Esophagus muscularis mucosa (tissue), 4 donors: ENCODE results near the gene CDC40. TPM values are rescaled to one million over a fixed set of nuclear protein-coding genes. Genes with fewer than 3 reads are reported as not detected.

Source experiments
- DNase-seq: peaks from one replicate; pipeline ENCODE4 v3.0.0-alpha.2; 2017; ENCODE audit errors: extremely low spot score
- H3K27ac ChIP-seq, 4 donors: fragments of 200-600 bp; sonication (generic); replicated peaks in 1 of 4; 1 replicate in 3 of 4; 2 replicates in 1 of 4; pipeline ENCODE4 v1.5.1; 2016 to 2019; ENCODE audit warnings: mild to moderate bottlenecking in 1 of 4
- H3K27me3 ChIP-seq, 4 donors: fragments of 200-600 bp; sonication (generic); one replicate each; pipeline versions ENCODE4 v1.5.1 to v1.6.0; 2016 to 2019
- H3K36me3 ChIP-seq, 4 donors: fragments of 200-600 bp; sonication (generic); one replicate each; pipeline ENCODE4 v1.5.1; 2016 to 2019
- H3K4me1 ChIP-seq, 4 donors: fragments of 200-600 bp; sonication (generic); one replicate each; pipeline ENCODE4 v1.5.1; 2016 to 2019
- H3K4me3 ChIP-seq, 4 donors: fragments of 200-600 bp; sonication (generic); 1 replicate in 2 of 4; 2 replicates in 2 of 4; pipeline ENCODE4 v1.5.1; 2016 to 2019; ENCODE audit warnings: mild to moderate bottlenecking in 4 of 4, moderate library complexity in 1 of 4
- H3K9me3 ChIP-seq, 4 donors: fragments of 200-600 bp; sonication (generic); 1 replicate in 3 of 4; 2 replicates in 1 of 4; pipeline ENCODE4 v1.5.1; 2016 to 2019
- EP300 ChIP-seq: sonication (generic); formaldehyde crosslinking; IDR thresholded peaks from one replicate; pipeline ENCODE4 v1.6.1; 2017; ENCODE audit warnings: antibody characterized with exemption
- POLR2A ChIP-seq: fragments of 450-650 bp; IDR thresholded peaks from one replicate; pipeline ENCODE4 v1.6.1; 2017; ENCODE audit warnings: antibody characterized with exemption, moderate library complexity, mild to moderate bottlenecking, low read depth
- POLR2AphosphoS5 ChIP-seq, 2 donors: sonication (generic); formaldehyde crosslinking; IDR thresholded peaks; one replicate each; pipeline ENCODE4 v1.6.1; 2017; ENCODE audit warnings: antibody characterized with exemption in 2 of 2
- WGBS: methylation state at CpG from one replicate; pipeline ENCODE4 v1.1.5; 2018; 5-methylcytosine and 5-hydroxymethylcytosine counted together
- intact Hi-C: fragments of 100-400 bp; cut with DNase I; formaldehyde crosslinking; loops from one replicate; pipeline ENCODE4 v1.15.1; 2023
- total RNA-seq, 4 donors: library from RNA; depleted of rRNA; stranded (reverse); fragments of >200 nt; gene quantifications; one replicate each; pipeline versions ENCODE4 v1.1.0 to v1.2.1, GENCODE V29; 2016
- TF ChIP-seq, protein P1 (sequence below), 3 experiments: fragments of 200-600 bp in 2 of 3; fragments of 450-650 bp in 1 of 3; sonication (generic) in 2 of 3; IDR thresholded peaks; one replicate each; pipeline ENCODE4 v1.5.1; 2017 to 2019; ENCODE audit warnings: antibody characterized with exemption in 3 of 3, mild to moderate bottlenecking in 2 of 3, moderate library complexity in 1 of 3

The CDC40 gene
- 10 to 100 TPM; 12.0 to 29.1 (median 15.2) TPM for total RNA-seq

DNA sequence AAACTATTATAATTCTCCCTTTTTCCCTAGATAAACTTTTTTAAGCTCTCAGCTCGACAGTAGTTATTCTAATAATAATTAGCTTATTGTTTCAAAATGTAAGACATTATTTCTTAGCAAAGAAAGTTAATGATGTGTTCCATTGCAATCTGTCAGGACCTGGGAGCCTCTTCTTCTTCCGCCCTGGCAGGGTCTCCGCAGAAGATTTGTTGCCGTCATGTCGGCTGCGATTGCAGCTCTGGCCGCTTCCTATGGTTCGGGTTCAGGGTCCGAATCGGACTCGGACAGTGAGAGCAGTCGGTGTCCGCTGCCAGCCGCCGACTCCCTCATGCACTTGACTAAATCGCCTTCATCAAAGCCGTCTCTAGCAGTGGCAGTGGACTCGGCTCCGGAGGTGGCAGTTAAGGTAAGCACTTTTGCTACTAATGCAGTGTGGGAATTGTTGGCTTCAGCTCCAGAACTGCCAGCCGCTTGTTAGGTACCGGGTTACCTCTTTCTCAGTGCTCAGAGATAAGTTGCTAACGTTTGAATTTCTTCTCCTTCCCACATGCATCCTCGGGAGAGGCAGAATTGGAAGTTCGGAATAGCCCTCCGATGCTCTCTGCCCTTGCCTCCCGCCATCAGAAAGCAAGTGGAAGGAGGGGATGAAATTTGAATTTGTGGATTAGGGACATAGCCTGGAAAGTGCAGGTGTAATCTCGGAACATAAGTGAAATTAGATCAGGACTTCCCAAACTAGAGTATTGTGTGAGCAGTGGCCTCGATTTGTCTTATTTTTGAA is at the start of gene CDC40:
CDC40 (plus strand) TSS at position 200 of the 781 bp plus-strand sequence; CDS start at position 218, 18 bp downstream.
- Histone ChIP-seq H3K4me3 (peak within 1 kb of the TSS; percentile 66 to 93 (median 88)), H3K36me3 (no peaks in the 10 kb centered on the region), H3K27ac (peak within 1 kb of the TSS; percentile 83 to 91 (median 88)), H3K9me3 (no peaks in the 10 kb centered on the region), H3K4me1 (peaks cover 26 to 51% (median 48%) of the 10 kb centered on the region in 4 donors), H3K27me3 (no peaks in the 10 kb centered on the region)
- no peak for DNase-seq
- intact Hi-C loops: no loop called here
- WGBS: under 1% methylated on average over 28 of the region's 28 CpGs
- TF ChIP-seq POLR2AphosphoS5 (IDR thresholded peaks at IDR 0.05): peak in 1 of 2 donors; percentile 77
- no peak for TF ChIP-seq EP300

DNA sequence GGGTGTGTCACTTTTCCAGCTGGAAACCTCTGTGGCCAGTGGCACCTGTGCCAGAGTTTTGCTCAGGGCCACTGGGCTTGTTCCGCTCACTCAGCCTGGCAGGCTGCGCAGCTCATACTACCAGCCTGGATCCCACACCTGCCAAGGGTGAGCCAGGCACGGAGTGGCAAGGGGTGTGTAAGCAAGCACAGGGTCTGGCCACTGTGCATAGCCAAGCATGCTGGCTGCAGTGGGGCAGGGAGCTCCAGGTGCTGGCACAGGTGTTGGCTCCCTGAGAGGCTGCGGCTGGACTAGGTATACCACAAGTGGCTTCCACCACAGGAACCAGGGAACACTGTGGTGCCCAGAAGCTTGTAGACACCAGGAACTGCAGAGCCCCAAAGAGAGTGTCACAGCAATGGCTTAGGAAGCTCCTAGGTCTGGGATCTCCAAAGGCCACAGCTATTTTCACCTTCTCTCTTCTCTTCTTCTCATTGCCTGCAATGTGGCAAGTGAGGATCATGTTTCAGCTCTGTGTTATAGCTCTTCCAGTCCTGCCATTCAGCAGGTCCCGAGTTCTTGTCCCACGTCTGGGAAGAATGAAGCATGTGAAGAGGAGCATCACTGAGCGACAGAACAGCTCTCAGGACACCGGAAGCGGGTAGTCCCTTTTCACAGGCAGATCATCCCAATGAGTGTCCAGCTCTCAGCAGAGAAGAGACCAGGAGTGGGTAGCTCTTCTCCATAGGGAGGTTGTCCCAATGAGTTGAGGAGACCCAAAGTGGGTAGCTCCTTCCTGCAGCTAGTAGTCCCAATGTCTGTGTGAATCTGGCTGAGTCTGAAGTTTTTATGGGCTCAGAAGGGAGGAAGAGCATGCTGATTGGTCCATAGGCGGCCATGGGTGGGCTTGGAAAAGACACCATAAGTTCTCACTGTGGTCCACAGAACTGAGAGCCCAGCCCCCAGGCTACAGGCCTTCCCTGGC is 42.0 kb upstream of the CDC40 start:
- H3K4me1 ChIP-seq: no peaks in the 10 kb centered on the region
- no peak overlapping the region for H3K4me3 ChIP-seq

DNA sequence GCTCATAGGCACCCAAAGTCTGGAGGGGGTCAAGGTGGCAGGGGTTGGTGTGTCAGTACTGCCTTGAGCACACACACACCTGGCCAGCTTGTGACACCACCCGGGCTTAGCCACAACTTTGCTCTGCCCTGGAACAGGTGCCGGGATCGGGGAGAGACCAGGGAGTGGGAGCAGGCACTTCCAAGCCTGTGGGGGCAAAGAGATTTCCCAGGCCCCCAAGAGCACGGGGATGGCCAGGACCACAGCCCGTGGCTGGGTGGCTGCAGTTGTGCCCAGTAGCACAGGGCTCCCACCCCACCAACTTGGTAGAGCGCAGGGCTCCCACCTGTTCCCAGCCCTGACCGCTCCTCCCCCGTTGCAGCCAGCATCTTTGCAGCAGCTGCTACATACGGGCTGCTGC is 41.2 kb upstream of the CDC40 start:
- DNase-seq: no peak
- intact Hi-C loops: no loop called here
- 94% methylated on average over 9 of the region's 9 CpGs for WGBS

More for the DNA sequence above, 42.0 kb upstream of the CDC40 start:
- Histone ChIP-seq H3K36me3 (peaks cover 0 to 7% (median 0%) of the 10 kb centered on the region in 4 donors), H3K9me3 (no peaks in the 10 kb centered on the region), H3K27ac (no peak overlapping the region), H3K27me3 (no peaks in the 10 kb centered on the region)
- TF ChIP-seq POLR2A (no peak), EP300 (no peak), POLR2AphosphoS5 (IDR thresholded peaks at IDR 0.05) (no peak)
- TF ChIP-seq, protein P1, sequence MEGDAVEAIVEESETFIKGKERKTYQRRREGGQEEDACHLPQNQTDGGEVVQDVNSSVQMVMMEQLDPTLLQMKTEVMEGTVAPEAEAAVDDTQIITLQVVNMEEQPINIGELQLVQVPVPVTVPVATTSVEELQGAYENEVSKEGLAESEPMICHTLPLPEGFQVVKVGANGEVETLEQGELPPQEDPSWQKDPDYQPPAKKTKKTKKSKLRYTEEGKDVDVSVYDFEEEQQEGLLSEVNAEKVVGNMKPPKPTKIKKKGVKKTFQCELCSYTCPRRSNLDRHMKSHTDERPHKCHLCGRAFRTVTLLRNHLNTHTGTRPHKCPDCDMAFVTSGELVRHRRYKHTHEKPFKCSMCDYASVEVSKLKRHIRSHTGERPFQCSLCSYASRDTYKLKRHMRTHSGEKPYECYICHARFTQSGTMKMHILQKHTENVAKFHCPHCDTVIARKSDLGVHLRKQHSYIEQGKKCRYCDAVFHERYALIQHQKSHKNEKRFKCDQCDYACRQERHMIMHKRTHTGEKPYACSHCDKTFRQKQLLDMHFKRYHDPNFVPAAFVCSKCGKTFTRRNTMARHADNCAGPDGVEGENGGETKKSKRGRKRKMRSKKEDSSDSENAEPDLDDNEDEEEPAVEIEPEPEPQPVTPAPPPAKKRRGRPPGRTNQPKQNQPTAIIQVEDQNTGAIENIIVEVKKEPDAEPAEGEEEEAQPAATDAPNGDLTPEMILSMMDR (IDR thresholded peaks at IDR 0.05): no peak
- no peak for DNase-seq
- WGBS: 99% methylated on average over 9 of the region's 10 CpGs
- intact Hi-C loops: no loop called here

DNA sequence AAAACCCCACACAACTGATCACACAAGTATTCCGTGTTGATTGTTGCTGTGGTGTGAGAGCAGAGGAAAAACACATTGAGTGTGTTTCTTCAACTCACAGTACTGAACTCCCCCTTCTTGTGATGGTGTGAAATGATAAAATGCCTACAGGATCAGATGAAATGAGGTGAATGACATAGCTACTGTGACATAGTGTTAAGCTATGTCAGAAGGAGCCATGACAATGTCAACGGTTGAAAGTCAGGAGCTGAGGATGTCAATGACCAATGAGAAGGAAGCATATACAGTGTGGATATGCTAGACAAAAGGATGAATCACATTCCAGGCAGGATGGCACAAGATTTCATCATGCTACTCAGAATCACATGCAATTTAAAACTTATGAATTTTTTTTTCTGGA is 39.6 kb upstream of the CDC40 start:
- Histone ChIP-seq H3K27me3 (no peaks in the 10 kb centered on the region), H3K4me1 (no peaks in the 10 kb centered on the region), H3K4me3 (no peak overlapping the region), H3K36me3 (peaks cover 0 to 7% (median 0%) of the 10 kb centered on the region in 4 donors), H3K27ac (no peak overlapping the region), H3K9me3 (no peaks in the 10 kb centered on the region)
- intact Hi-C loops: no loop called here
- TF ChIP-seq POLR2A (no peak), EP300 (no peak), POLR2AphosphoS5 (IDR thresholded peaks at IDR 0.05) (no peak)
- TF ChIP-seq, protein P1 (IDR thresholded peaks at IDR 0.05): no peak
- no peak for DNase-seq
- 92% methylated on average over 2 of the region's 2 CpGs for WGBS

More for the DNA sequence above, 41.2 kb upstream of the CDC40 start:
- H3K36me3 ChIP-seq: peaks cover 0 to 7% (median 0%) of the 10 kb centered on the region in 4 donors
- TF ChIP-seq, protein P1 (IDR thresholded peaks at IDR 0.05): no peak
- TF ChIP-seq POLR2AphosphoS5 (IDR thresholded peaks at IDR 0.05): no peak
- TF ChIP-seq POLR2A: no peak
- H3K4me1 ChIP-seq: no peaks in the 10 kb centered on the region
- H3K27me3 ChIP-seq: no peaks in the 10 kb centered on the region
- no peaks in the 10 kb centered on the region for H3K9me3 ChIP-seq
- H3K27ac ChIP-seq: no peak overlapping the region
- H3K4me3 ChIP-seq: no peak overlapping the region

DNA sequence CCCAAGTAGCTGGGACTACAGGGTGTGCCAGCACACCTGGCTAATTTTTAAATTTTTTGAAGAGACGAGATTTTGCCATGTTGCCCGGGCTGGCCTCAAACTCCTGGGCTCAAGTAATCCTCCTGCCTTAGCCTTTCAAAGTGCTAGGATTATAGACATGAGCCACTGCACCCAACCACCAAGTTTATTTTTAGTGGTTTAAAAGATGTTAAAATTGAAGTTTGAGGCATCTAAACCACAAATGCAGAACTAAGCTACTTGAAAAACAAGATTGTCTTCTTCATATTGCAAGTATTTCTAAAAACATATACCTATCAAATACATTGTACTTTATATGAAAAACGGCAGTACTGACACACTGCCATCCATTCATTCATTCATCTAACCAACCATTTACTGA is 32.4 kb upstream of the CDC40 start:
- Histone ChIP-seq H3K9me3 (no peaks in the 10 kb centered on the region), H3K4me1 (no peaks in the 10 kb centered on the region), H3K27ac (no peak overlapping the region), H3K27me3 (no peaks in the 10 kb centered on the region), H3K4me3 (no peak overlapping the region), H3K36me3 (no peaks in the 10 kb centered on the region)
- no peak for DNase-seq
- 90% methylated on average over 3 of the region's 3 CpGs for WGBS
- no peak for TF ChIP-seq POLR2A
- no peak for TF ChIP-seq EP300
- TF ChIP-seq, protein P1 (IDR thresholded peaks at IDR 0.05): no peak
- no peak for TF ChIP-seq POLR2AphosphoS5 (IDR thresholded peaks at IDR 0.05)
- intact Hi-C loops: no loop called here
